Effector memory CD4-positive, alpha-beta T cell (primary cell): ENCODE results near the gene PFKL.

ENCODE experiments used
- DNase-seq, 3 donors: peaks; one replicate each; pipeline ENCODE4 v3.0.0-alpha.2; 2020
- H3K27ac ChIP-seq: 2 replicates; pipeline ENCODE4 v1.7.0; 2013; ENCODE audit warnings: mild to moderate bottlenecking, low read length, moderate library complexity; ENCODE audit not compliant: insufficient read depth, poor library complexity, severe bottlenecking
- H3K27me3 ChIP-seq: replicated peaks from 2 replicates; pipeline ENCODE4 v1.7.0; 2013; ENCODE audit warnings: mild to moderate bottlenecking, low read length; ENCODE audit not compliant: insufficient read depth, control insufficient read depth, poor library complexity, severe bottlenecking
- H3K36me3 ChIP-seq: 2 replicates; pipeline ENCODE4 v1.7.0; 2013; ENCODE audit warnings: mild to moderate bottlenecking, low read length, moderate library complexity; ENCODE audit not compliant: control insufficient read depth, insufficient read depth
- H3K4me1 ChIP-seq: 2 replicates; pipeline ENCODE4 v1.7.0; 2013; ENCODE audit warnings: low read length, mild to moderate bottlenecking; ENCODE audit not compliant: control insufficient read depth, insufficient read depth, poor library complexity, severe bottlenecking
- H3K4me3 ChIP-seq: 2 replicates; pipeline ENCODE4 v1.7.0; 2013; ENCODE audit warnings: low read length, low read depth, mild to moderate bottlenecking; ENCODE audit not compliant: insufficient read depth, poor library complexity, severe bottlenecking
- H3K9me3 ChIP-seq: 2 replicates; pipeline ENCODE4 v1.7.0; 2013; ENCODE audit warnings: mild to moderate bottlenecking, low read length, moderate library complexity; ENCODE audit not compliant: control insufficient read depth

The PFKL gene

DNA sequence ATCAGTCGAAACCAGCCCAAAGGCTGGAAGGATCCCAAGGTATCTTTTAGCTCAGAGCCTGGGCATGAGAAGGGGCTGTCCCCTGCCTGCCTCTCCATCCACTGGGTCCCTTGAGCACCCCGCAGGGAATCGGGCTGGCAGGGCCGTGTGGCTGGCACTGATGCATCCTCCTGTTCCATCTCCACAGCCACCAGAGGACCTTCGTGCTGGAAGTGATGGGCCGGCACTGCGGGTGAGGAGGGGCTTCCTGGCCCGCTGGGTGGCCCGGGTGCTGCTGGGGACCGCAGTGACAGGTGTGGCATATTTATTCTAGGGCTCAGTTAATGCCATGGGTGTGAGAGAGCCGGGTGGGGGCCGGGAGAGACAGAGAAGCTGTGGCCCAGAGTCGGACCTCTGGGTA, 13.6 kb downstream of the PFKL start:
- Histone ChIP-seq H3K4me3 (no peak overlapping the region), H3K4me1 (no peaks in the 10 kb centered on the region), H3K27ac (no peak overlapping the region), H3K27me3 (no peaks in the 10 kb centered on the region), H3K36me3 (peaks cover 91% of the 10 kb centered on the region), H3K9me3 (no peaks in the 10 kb centered on the region)
- no peak for DNase-seq

GRCh38 chr21:44314128-44314527, 14.3 kb downstream of the PFKL start:
- H3K4me1 ChIP-seq, result no peaks in the 10 kb centered on the region
- no peaks in the 10 kb centered on the region for H3K27me3 ChIP-seq
- H3K27ac ChIP-seq, result no peak overlapping the region
- peaks cover 97% of the 10 kb centered on the region for H3K36me3 ChIP-seq
- no peaks in the 10 kb centered on the region for H3K9me3 ChIP-seq
- H3K4me3 ChIP-seq, result no peak overlapping the region
- DNase-seq, result no peak

DNA sequence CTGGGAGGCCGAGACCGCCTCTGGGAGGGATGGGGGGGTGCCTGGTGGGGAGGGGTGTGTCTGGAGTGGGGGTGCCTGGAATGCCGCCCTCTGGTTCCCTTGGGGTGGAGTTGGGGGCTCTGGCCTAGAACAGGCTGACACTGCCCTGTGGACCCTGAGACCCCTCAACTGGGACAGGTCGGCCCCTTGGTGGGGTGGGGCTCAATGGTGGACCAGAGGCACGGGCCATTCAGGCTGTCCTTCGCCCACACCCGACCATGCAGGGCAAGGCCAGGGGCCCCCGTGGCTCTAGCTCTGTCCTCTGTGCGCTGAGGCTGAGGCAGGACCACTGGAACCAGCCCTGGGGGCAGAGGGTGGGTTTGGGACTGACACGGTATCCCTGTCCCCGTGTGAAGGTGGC, 14.7 kb downstream of the PFKL start:
- Histone ChIP-seq H3K27me3 (no peaks in the 10 kb centered on the region), H3K36me3 (peaks cover 97% of the 10 kb centered on the region), H3K27ac (no peak overlapping the region), H3K4me3 (no peak overlapping the region), H3K9me3 (no peaks in the 10 kb centered on the region), H3K4me1 (no peaks in the 10 kb centered on the region)
- DNase-seq, result no peak

DNA sequence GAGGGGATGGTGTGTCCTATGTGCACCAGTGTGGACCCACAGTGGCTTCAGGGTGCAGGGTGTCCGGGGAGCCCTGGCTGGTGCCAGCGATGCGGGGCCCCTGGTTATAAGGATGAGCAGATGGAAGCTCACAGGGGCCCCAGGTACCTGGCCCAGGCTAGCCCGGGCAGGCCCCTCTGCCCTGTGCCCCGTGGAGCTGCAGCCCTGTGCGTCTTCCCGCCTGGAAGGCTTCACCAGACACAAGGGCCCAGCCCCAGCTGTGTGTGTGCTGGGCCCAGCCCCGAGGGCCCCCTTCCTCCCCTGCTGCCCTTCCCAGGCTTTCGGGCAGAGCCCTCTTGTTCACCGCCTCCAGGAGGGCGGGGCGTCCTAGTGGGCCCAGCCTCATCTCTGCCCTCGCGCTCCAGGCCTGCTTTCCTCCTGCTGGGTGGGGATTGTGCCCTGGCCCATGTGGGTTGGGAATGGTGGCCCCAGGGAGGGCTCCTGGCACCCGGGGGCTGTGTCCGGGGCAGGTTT, 15.9 kb downstream of the PFKL start:
- Histone ChIP-seq H3K27ac (no peak overlapping the region), H3K9me3 (no peaks in the 10 kb centered on the region), H3K4me3 (no peak overlapping the region), H3K4me1 (no peaks in the 10 kb centered on the region), H3K36me3 (peaks cover 92% of the 10 kb centered on the region), H3K27me3 (no peaks in the 10 kb centered on the region)
- DNase-seq, result no peak

- Histone ChIP-seq H3K9me3 (no peaks in the 10 kb centered on the region), H3K27ac (no peak overlapping the region), H3K4me1 (no peaks in the 10 kb centered on the region), H3K4me3 (no peak overlapping the region), H3K27me3 (no peaks in the 10 kb centered on the region), H3K36me3 (peaks cover 89% of the 10 kb centered on the region)
- no peak for DNase-seq
These were observed 16.5 kb downstream of the PFKL start for GRCh38 chr21:44316277-44316900.

- H3K36me3 ChIP-seq, result peaks cover 89% of the 10 kb centered on the region
- H3K9me3 ChIP-seq, result no peaks in the 10 kb centered on the region
These were observed 17.5 kb downstream of the PFKL start for GRCh38 chr21:44317241-44317782.

DNA sequence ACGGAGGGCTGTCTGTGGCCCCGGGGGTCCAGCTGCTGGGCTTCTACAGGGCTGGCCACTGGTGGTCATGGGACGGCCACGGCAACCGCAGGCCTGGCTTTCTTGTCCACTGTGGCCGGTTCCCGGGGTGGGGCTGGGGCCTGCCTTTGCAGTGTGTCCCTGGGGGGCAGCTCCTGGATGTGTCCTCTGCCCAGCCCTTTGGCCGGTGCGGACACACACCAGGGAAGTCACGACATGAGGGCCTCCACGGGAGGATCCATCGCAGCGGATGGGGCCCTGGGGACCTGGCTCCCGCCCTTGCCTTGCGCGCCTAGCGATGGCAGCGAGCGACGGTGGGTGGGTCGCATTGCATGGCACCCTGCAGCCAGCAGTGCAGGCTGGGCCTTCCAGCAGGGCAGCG, 18.0 kb downstream of the PFKL start:
- Histone ChIP-seq H3K27me3 (no peaks in the 10 kb centered on the region), H3K36me3 (peaks cover 89% of the 10 kb centered on the region), H3K4me1 (no peaks in the 10 kb centered on the region), H3K27ac (no peak overlapping the region), H3K9me3 (no peaks in the 10 kb centered on the region), H3K4me3 (no peak overlapping the region)
- no peak for DNase-seq

More at GRCh38 chr21:44317241-44317782, 17.5 kb downstream of the PFKL start:
- no peak for DNase-seq
- H3K4me1 ChIP-seq, result no peaks in the 10 kb centered on the region
- no peak overlapping the region for H3K27ac ChIP-seq
- H3K27me3 ChIP-seq, result no peaks in the 10 kb centered on the region
- H3K4me3 ChIP-seq, result no peak overlapping the region

DNA sequence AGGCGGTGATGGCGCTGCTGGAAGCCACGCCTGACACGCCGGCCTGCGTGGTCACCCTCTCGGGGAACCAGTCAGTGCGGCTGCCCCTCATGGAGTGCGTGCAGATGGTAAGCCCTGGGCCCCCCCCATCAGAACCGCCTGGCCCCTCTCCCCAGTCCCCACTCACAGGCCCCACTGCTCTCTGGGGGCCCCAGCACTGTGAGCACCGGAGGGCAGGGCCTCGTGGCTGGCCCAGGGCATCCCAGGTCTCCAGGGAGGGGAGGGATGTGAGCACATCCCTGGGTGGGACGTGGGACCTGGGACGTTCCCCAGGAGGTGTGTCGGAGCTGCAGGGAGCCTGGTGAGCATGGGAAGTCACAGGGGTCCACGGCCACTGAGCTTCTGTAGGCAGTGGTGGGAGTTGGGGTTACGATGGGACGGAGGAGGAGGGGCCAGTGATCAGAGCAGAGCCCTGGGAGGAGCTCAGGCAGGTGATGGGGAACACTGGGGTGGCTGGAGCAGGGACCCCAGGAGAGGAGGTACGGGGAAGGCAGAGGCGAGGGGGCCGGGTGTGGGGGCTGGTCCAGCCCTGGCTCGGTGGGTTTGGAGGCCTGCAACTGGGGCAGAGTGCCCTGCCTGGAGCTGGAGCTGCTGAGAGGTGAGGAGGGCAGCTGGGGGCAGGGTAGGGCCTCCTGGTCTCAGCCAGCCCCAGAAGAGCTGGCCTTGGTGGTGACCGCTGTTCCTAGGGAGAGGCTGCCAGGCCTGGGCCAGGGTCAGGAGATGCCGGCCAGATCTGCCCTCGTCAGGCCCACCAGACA, 18.8 kb downstream of the PFKL start:
- H3K4me3 ChIP-seq, result no peak overlapping the region
- DNase-seq, result no peak
- no peaks in the 10 kb centered on the region for H3K27me3 ChIP-seq
- H3K27ac ChIP-seq, result no peak overlapping the region
- no peaks in the 10 kb centered on the region for H3K4me1 ChIP-seq
- H3K9me3 ChIP-seq, result no peaks in the 10 kb centered on the region
- H3K36me3 ChIP-seq, result peaks cover 89% of the 10 kb centered on the region

DNA sequence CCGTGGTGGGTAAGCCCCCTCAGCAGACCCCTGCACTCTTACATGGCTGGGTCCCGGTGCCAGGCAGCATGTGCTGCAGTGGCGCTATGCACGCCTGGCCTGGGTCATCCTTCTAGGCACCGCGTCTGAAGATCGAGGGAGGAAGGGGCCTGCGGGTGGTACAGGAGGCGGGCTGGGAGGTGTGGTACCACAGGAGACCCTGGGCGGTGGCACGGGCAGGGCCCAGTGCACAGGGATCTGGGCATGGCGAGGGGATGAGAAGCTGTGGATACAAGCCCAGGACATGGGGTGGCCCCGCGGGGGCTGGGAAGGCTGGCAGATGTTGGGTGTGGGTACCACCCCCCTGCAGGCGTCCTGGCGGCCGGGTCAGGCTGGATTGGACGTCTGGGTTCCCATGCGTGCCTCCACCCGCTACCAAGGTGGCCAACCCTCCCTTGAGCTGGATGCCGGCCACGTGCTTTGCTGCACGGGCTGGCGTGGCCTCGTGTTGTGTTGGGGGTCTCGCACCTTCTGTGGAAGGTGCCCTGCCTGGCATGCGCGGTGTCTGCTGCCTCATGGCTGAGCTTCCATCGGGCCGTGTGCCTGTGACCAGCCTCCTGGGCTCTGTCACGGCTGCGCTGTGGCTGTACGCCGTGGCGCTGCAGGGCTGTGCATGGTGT, 19.7 kb downstream of the PFKL start:
- no peak overlapping the region for H3K4me3 ChIP-seq
- H3K27ac ChIP-seq, result no peak overlapping the region
- H3K9me3 ChIP-seq, result no peaks in the 10 kb centered on the region
- H3K36me3 ChIP-seq, result peaks cover 90% of the 10 kb centered on the region
- DNase-seq, result no peak
- no peaks in the 10 kb centered on the region for H3K4me1 ChIP-seq
- no peaks in the 10 kb centered on the region for H3K27me3 ChIP-seq

DNA sequence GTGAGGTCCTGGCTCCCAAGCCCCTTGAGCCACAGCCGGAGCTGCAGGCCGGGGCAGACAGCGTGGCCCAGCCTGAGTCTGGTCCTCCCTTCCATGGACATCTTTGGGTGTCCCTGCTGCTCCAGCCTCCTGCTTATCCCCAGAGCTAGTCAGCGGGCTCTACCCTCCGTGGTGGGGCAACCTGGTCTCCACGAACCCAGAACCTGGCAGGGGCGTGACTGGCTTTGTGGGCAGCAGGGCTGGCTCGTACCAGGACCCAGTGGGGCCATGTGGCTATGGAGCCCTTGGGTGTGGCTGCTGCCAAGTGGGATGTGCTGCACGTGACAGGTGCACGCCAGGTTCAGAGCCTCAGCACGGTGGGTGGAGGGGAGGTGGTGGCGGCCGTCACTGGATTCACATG, 21.0 kb downstream of the PFKL start:
- peaks cover 92% of the 10 kb centered on the region for H3K36me3 ChIP-seq
- no peaks in the 10 kb centered on the region for H3K9me3 ChIP-seq
- H3K4me1 ChIP-seq, result no peaks in the 10 kb centered on the region
- H3K4me3 ChIP-seq, result no peak overlapping the region
- H3K27me3 ChIP-seq, result no peaks in the 10 kb centered on the region
- H3K27ac ChIP-seq, result no peak overlapping the region
- DNase-seq, result no peak
